ENCODE measurements around the gene TSHR.

TSHR gene

DNA sequence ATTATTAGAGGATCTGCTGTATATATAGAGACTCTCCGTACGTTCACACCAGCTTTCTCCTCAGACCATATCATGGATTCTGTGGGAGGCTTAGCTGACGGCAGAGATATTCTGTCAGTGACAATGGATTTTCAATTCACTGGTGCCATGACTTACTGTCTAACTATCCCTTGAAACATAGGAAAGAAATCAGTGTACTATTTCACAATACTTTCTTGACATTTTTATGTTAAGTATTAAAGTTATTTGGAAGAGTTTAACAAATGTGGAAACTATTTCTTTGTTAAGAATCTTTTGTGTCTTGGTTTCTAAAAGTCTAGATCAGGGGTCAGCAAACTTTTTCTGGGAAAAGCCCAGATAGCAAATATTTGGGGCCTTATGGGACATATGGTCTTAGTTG, 146.8 kb downstream of the TSHR start:
- no peak overlapping the region for H3K27ac ChIP-seq (replicated peaks)
- no peaks in the 10 kb centered on the region for H3K27me3 ChIP-seq (ENCODE audit: insufficient read depth, poor library complexity, severe bottlenecking)
- TF ChIP-seq, protein P1, sequence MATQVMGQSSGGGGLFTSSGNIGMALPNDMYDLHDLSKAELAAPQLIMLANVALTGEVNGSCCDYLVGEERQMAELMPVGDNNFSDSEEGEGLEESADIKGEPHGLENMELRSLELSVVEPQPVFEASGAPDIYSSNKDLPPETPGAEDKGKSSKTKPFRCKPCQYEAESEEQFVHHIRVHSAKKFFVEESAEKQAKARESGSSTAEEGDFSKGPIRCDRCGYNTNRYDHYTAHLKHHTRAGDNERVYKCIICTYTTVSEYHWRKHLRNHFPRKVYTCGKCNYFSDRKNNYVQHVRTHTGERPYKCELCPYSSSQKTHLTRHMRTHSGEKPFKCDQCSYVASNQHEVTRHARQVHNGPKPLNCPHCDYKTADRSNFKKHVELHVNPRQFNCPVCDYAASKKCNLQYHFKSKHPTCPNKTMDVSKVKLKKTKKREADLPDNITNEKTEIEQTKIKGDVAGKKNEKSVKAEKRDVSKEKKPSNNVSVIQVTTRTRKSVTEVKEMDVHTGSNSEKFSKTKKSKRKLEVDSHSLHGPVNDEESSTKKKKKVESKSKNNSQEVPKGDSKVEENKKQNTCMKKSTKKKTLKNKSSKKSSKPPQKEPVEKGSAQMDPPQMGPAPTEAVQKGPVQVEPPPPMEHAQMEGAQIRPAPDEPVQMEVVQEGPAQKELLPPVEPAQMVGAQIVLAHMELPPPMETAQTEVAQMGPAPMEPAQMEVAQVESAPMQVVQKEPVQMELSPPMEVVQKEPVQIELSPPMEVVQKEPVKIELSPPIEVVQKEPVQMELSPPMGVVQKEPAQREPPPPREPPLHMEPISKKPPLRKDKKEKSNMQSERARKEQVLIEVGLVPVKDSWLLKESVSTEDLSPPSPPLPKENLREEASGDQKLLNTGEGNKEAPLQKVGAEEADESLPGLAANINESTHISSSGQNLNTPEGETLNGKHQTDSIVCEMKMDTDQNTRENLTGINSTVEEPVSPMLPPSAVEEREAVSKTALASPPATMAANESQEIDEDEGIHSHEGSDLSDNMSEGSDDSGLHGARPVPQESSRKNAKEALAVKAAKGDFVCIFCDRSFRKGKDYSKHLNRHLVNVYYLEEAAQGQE (IDR thresholded peaks at IDR 0.05; ENCODE audit: insufficient replicate concordance, low read depth), result no peak
- TF ChIP-seq, protein P2, sequence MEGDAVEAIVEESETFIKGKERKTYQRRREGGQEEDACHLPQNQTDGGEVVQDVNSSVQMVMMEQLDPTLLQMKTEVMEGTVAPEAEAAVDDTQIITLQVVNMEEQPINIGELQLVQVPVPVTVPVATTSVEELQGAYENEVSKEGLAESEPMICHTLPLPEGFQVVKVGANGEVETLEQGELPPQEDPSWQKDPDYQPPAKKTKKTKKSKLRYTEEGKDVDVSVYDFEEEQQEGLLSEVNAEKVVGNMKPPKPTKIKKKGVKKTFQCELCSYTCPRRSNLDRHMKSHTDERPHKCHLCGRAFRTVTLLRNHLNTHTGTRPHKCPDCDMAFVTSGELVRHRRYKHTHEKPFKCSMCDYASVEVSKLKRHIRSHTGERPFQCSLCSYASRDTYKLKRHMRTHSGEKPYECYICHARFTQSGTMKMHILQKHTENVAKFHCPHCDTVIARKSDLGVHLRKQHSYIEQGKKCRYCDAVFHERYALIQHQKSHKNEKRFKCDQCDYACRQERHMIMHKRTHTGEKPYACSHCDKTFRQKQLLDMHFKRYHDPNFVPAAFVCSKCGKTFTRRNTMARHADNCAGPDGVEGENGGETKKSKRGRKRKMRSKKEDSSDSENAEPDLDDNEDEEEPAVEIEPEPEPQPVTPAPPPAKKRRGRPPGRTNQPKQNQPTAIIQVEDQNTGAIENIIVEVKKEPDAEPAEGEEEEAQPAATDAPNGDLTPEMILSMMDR (IDR thresholded peaks at IDR 0.05; ENCODE audit: insufficient read depth, low read length), result no peak
- TF ChIP-seq POLR2AphosphoS5 (IDR thresholded peaks at IDR 0.05; ENCODE audit: low read depth) (no peak), SPI1 (IDR thresholded peaks at IDR 0.05; ENCODE audit: borderline replicate concordance, low read depth) (no peak), GABPA (IDR thresholded peaks at IDR 0.05; ENCODE audit: low read depth) (no peak)
- DNase-seq (ENCODE audit: low read depth in 1 of 2, low spot score in 1 of 2), result no peak
- H3K4me3 ChIP-seq (replicated peaks; ENCODE audit: insufficient read depth, low read length), result no peak overlapping the region

DNA sequence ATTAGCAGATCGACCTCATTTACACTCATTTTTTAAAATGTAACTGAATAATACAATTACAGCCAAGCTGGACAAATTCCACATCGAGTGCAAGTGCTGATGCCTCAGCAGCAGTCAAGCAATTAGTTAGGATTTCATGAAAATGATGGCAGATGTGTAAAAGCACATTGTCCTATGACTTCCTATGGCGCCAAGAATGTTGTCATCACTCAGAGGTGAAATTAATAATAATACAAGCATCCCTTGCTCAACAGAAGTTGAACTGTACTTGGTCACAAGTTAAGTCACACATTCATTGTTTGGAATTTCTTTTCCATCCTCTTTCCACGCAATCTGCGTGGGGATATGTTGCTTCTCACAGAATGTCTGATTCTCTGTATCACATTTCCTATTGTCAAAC, 148.0 kb downstream of the TSHR start:
- no peak for DNase-seq (ENCODE audit: low read depth in 1 of 2, low spot score in 1 of 2)
- Histone ChIP-seq H3K27ac (replicated peaks) (no peak overlapping the region), H3K4me3 (replicated peaks; ENCODE audit: insufficient read depth, low read length) (no peak overlapping the region), H3K27me3 (ENCODE audit: insufficient read depth, poor library complexity, severe bottlenecking) (no peaks in the 10 kb centered on the region)
- TF ChIP-seq GABPA (IDR thresholded peaks at IDR 0.05; ENCODE audit: low read depth) (no peak), POLR2AphosphoS5 (IDR thresholded peaks at IDR 0.05; ENCODE audit: low read depth) (no peak), SPI1 (IDR thresholded peaks at IDR 0.05; ENCODE audit: borderline replicate concordance, low read depth) (no peak)
- TF ChIP-seq, protein P1 (IDR thresholded peaks at IDR 0.05; ENCODE audit: insufficient replicate concordance, low read depth), result no peak
- TF ChIP-seq, protein P2 (IDR thresholded peaks at IDR 0.05; ENCODE audit: insufficient read depth, low read length), result no peak

DNA sequence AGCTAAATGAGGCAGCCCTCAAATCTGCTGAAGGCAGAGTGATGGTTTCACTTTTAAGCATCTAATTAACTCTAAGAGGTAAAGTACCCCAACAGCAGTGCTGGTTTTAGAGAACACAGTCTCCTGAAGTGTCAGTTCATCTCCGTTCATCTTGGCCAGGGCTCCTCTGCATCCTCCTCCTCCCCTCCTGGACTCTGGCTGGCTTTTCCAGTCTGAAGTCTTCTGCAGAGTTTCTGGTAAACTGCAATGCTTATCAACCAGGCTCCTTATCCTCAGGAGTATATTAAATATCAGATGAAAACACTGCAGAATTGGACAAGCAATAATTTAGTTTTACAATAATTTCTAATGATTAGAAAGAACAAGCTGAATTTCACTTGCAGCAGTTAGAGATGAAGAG, 150.0 kb downstream of the TSHR start:
- TF ChIP-seq, protein P1 (IDR thresholded peaks at IDR 0.05; ENCODE audit: insufficient replicate concordance, low read depth), result no peak
- no peak overlapping the region for H3K4me3 ChIP-seq (replicated peaks; ENCODE audit: insufficient read depth, low read length)

DNA sequence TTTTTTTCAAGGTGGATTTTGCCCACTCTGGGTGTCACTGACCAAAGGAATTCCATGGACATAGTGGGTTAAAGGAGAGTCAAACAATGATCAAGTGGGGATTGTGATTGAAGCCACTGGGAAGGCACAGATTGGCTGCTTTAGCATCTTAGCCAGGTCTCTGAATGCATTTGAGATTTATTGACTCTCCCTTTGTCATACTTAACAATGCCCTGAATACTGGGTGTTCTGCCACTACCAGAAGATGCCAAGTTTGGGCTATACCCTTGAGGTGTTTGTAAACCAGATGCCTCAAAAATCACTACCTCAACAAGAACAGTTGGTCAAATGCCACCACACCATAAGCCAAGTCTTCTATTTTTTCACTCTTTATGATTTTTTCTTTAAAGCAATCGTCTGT, 150.5 kb downstream of the TSHR start:
- Histone ChIP-seq H3K27me3 (ENCODE audit: insufficient read depth, poor library complexity, severe bottlenecking) (no peaks in the 10 kb centered on the region), H3K4me3 (replicated peaks; ENCODE audit: insufficient read depth, low read length) (no peak overlapping the region), H3K27ac (replicated peaks) (no peak overlapping the region)
- DNase-seq (ENCODE audit: low read depth in 1 of 2, low spot score in 1 of 2), result no peak
- TF ChIP-seq GABPA (IDR thresholded peaks at IDR 0.05; ENCODE audit: low read depth) (no peak), SPI1 (IDR thresholded peaks at IDR 0.05; ENCODE audit: borderline replicate concordance, low read depth) (no peak)

More for the DNA sequence above, 150.0 kb downstream of the TSHR start:
- Histone ChIP-seq H3K27me3 (ENCODE audit: insufficient read depth, poor library complexity, severe bottlenecking) (no peaks in the 10 kb centered on the region), H3K27ac (replicated peaks) (no peak overlapping the region)
- no peak for DNase-seq (ENCODE audit: low read depth in 1 of 2, low spot score in 1 of 2)

Measured in HL-60 (cell line).